Activated naive CD8-positive, alpha-beta T cell treated with anti-CD3 and anti-CD28 coated beads for 36 hours (primary cell): ENCODE measurements around the gene ZNF710. TPM values are rescaled to one million over a fixed set of nuclear protein-coding genes. Genes with fewer than 3 reads are reported as not detected.
A peak's percentile ranks its signal among the peaks of the same experiment; 100 is the strongest.

Experiments
- DNase-seq: peaks from one replicate; pipeline ENCODE4 v3.0.0; 2021
- H3K27ac Mint-ChIP-seq: one replicate; pipeline ENCODE4 v1.8.0; 2022; ENCODE audit warnings: mild to moderate bottlenecking, moderate library complexity, mixed read lengths
- H3K27me3 Mint-ChIP-seq: one replicate; pipeline ENCODE4 v1.8.0; 2022; ENCODE audit warnings: mild to moderate bottlenecking, mixed read lengths
- H3K36me3 Mint-ChIP-seq: one replicate; pipeline ENCODE4 v1.8.0; 2021; ENCODE audit warnings: mild to moderate bottlenecking, mixed read lengths
- H3K4me1 Mint-ChIP-seq: one replicate; pipeline ENCODE4 v1.8.0; 2021; ENCODE audit warnings: mixed read lengths
- H3K4me3 Mint-ChIP-seq: one replicate; pipeline ENCODE4 v1.8.0; 2022; ENCODE audit warnings: mild to moderate bottlenecking, moderate library complexity, mixed read lengths
- H3K9me3 Mint-ChIP-seq: one replicate; pipeline ENCODE4 v1.8.0; 2022; ENCODE audit warnings: mixed read lengths
- total RNA-seq, 2 experiments: library from RNA; stranded (reverse); gene quantifications; one replicate each; pipeline ENCODE4 v1.2.3, GENCODE V29; 2021

The ZNF710 gene
- total RNA-seq, 2 experiments from 2014 or later: 17.8 to 17.9 TPM

DNA sequence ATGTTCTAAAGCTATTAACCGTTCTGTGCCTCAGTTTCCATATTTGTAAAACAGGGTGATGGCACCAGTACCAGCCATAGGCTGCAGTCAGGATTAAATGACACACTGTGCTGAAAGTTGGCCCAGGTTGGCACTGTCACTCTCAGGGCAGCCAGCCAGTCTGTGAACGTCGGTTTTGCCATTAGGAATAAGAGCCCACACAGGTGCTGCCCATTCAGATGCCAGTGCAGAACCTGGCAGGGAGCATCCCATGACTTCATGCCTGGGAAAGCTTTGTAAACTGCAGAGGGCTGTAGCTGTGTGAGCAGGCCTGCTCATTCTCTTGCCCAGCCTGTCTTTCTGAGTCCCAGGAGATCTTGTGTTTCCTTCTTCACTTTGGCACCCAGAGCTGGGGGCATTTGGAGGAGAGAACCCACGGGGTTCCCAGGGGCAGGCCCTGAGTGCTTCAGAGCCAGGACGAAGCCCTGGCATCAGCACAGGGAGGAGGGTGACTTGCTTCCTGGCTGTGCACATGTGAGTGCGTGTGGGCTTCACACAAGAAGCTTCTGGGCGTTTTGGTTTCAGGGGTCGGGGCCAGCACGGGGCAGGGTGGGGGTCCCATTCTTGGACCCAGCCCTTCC, 46.9 kb downstream of the ZNF710 start:
- Mint-ChIP-seq H3K27me3 (no peaks in the 10 kb centered on the region), H3K9me3 (no peaks in the 10 kb centered on the region), H3K4me3 (no peak overlapping the region), H3K4me1 (peaks cover 12% of the 10 kb centered on the region), H3K36me3 (peaks cover 2% of the 10 kb centered on the region), H3K27ac (no peak overlapping the region)
- DNase-seq: no peak

DNA sequence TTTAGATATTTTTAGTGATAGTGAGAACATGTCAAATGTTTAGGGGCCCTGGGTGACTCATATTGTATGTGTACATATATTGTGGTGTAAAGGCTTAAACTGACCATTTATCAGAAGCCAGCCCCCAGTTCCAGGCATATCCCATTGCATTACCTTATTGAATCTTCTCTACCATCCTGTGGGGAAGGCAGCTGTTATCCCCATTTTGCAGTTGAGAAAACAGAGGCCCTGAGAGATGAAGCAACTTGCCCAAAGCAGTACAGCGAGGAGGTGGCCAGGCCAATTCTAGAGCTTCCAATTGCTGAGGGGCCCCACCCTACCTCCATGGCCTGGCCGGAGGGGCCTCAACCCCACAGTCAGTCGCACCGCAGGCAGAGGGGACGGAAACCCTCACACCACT, 47.9 kb downstream of the ZNF710 start:
- Mint-ChIP-seq H3K4me3 (no peak overlapping the region), H3K9me3 (no peaks in the 10 kb centered on the region), H3K27ac (no peak overlapping the region), H3K4me1 (peaks cover 12% of the 10 kb centered on the region), H3K36me3 (no peaks in the 10 kb centered on the region), H3K27me3 (no peaks in the 10 kb centered on the region)
- DNase-seq: no peak

DNA sequence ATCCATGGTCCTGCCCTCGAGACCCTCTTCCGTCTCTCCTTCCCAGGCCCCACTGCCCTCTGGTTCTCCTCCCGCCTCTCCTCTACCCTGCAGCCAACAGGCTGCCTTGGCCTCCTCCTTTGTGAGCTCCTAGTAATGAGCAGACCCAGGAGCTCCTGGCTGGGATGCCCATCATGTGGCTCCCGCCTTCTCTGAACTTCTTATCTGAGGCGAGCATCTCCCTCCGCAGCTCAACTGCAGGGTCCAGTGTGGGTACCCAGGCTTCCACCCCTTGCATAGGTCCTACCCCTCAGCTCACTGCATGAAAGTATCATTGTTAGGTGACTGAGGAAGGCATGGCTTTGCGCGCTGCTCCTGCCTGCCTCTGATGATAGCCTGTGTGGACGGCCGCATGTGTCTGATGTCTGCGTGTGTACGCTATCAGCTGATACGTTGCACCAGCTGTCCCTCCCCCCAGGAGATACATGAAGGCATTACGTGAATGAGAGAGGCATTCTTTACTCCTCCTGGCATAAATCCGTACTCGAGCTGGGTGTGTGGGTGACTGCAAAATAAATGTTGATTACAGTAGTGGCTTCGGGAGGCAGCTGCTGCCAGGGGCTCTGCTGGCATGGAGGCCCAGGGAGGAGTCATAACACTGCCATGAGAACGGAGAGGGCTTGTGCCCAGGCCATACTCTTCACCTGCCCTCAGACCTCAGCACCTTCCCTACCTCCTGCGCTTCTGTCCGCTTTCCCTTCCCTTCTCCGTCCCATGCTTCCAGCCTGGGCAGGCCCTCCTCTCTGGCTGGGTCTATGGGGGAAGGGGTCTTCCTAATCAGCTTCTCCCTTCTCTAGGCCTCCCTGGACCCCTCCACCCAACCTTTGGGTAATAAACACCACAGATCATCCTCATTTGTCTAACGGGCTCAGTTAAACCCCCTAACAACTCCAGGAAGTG, 48.8 kb downstream of the ZNF710 start:
- Mint-ChIP-seq H3K27ac (no peak overlapping the region), H3K27me3 (no peaks in the 10 kb centered on the region), H3K4me3 (no peak overlapping the region), H3K9me3 (no peaks in the 10 kb centered on the region), H3K36me3 (no peaks in the 10 kb centered on the region), H3K4me1 (peaks cover 11% of the 10 kb centered on the region)
- DNase-seq: no peak

DNA sequence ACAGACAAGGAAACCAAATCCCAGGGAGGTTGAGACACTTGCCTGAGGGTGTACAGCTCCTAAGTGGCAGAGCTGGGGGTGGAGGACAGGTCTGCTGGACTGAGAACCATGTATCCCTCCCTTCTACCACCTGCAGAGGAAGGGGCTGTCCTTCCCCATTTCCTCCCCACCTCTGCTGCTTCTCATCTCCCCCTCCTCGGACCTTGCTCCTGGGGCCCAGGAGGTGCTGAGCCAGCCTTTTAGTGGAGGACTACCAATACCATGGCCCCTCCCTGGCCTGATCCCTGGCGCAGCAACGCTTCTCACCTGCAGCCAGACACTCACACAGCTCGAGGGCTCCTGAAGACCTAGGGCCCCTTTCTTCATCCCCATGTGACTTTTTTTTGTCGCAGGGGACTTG, 50.8 kb downstream of the ZNF710 start:
- Mint-ChIP-seq H3K27ac (no peak overlapping the region), H3K27me3 (no peaks in the 10 kb centered on the region), H3K36me3 (no peaks in the 10 kb centered on the region), H3K4me3 (no peak overlapping the region), H3K9me3 (no peaks in the 10 kb centered on the region), H3K4me1 (peaks cover 8% of the 10 kb centered on the region)
- no peak for DNase-seq

DNA sequence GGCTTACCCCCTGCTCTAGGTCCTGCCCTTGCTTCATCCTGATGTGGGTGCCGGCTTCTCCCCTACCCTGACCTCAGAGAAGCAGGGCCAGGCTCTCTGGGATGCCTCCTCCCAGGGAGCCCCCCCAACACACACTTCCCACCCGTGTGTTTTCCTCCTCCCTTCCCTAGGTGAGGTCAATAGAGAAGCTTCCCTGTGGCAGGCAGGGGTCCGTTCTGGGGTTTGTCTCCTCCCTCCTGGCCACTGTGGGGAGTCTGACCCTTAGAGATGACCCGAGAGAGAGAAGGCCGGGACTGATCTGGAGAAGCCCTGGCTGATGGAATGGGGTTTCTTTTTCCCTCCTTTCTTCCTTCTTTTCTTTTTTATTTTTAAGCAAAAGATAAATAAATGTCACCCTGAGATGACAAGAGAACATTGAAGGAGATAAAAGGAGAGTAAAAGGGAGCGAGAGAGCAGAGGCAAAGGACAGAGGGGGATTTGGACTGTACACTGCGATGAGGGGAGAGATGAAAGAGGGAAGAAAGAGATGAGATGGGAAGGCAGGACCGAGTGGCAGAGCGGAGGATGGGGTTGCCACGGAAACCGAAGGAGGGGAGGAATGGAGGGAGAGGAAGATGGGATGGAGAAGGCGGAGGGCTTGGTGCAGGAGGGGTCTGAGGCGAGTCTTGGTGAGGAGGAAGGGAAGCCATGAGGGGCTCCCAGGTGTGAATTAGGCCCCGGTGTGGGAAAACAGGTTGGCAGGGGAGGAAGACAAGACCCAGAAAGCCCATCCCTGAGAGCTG, 52.8 kb downstream of the ZNF710 start:
- Mint-ChIP-seq H3K4me1 (peaks cover 16% of the 10 kb centered on the region), H3K4me3 (no peak overlapping the region), H3K9me3 (no peaks in the 10 kb centered on the region), H3K27ac (no peak overlapping the region), H3K36me3 (no peaks in the 10 kb centered on the region), H3K27me3 (no peaks in the 10 kb centered on the region)
- no peak for DNase-seq

DNA sequence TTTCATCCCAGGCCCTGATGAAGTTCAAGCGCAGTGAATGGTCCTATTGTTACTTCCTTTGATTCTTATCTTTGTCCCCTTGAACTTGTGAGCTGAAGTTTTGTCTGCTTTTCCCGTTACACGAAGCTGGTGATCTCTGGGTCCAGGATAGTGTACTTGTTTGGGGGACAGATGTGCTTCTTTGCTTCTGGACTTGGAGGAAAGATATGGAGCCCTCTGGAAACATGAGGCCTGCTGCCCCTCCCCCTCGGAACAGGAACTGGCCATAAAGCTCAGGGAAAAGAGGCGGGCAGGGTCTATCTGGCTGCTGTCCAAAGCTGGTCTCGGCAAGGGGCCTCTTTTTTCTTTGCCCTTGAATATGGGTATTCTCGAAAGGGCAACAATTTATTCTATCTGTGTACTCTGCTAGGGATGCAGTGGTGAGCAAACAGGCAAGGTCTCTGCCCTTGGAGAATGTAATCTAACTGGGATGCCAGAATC, 53.5 kb downstream of the ZNF710 start:
- peaks cover 22% of the 10 kb centered on the region for H3K4me1 Mint-ChIP-seq
- no peak for DNase-seq
- H3K4me3 Mint-ChIP-seq: no peak overlapping the region
- H3K27ac Mint-ChIP-seq: no peak overlapping the region
- H3K27me3 Mint-ChIP-seq: no peaks in the 10 kb centered on the region
- no peaks in the 10 kb centered on the region for H3K36me3 Mint-ChIP-seq
- no peaks in the 10 kb centered on the region for H3K9me3 Mint-ChIP-seq

DNA sequence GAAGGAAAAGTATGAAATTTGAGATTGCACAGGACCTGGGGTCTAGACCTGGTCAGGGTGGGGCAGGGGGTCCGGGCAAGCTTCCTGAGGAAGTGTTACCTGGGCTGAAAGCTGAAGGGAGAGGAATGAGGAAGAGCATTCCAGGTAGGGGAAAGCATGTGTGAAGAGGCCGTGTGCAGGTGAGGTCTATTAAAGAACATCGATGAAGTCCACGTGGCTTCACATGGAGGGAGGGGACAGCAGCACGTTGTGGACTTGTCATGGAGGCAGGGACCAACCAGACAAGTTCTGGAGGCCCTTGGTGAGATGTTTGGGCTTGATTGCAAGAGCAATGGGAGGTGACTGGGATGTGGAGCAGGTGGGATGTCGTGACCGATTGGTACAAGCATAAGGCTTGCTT, 54.1 kb downstream of the ZNF710 start:
- Mint-ChIP-seq H3K4me1 (peaks cover 27% of the 10 kb centered on the region), H3K27ac (no peak overlapping the region), H3K9me3 (no peaks in the 10 kb centered on the region), H3K36me3 (no peaks in the 10 kb centered on the region), H3K27me3 (no peaks in the 10 kb centered on the region), H3K4me3 (no peak overlapping the region)
- no peak for DNase-seq

DNA sequence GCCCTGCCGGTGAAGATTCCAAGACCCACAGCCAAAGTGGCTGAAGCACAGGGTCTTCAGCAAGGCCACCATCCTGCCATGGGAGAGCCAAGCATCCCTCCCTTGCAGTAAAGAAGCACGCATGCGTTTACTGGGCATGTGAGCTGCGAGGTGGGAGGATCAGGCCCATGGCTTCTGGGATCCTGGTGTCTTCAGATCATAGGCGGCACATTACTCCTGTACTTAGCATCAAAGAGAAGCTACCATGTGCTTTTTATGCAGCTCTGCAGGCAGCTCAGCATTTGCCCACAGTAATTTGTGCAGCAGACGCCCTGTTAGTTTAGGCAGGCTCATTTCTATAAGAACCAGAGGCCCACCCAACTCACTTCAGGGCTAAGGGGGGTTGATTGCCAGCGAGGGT, 55.4 kb downstream of the ZNF710 start:
- Mint-ChIP-seq H3K27me3 (no peaks in the 10 kb centered on the region), H3K27ac (no peak overlapping the region), H3K4me1 (peaks cover 30% of the 10 kb centered on the region), H3K36me3 (peaks cover 1% of the 10 kb centered on the region), H3K4me3 (no peak overlapping the region), H3K9me3 (no peaks in the 10 kb centered on the region)
- DNase-seq: no peak

DNA sequence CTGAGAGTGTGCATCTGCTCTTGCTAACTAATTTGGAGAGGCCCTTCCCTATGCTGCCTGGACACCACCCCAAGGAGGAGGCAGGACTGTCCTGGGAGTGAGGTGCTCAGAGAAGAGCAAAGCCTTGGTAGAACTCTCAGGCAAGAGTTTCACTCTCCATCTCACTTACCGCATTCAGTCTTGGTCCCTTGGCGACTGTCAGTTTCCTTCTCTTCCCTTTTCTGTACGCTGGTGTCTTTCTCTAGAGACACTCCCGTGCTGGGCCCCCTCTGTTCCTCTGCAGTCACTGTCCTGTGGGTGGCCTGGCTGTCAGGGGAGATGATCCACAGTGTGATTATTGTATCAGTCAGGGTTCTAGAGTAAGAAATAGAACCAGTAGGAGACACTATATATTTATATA, 57.2 kb downstream of the ZNF710 start:
- DNase-seq: no peak
- H3K27me3 Mint-ChIP-seq: no peaks in the 10 kb centered on the region
- peak overlapping the region; percentile 58 for H3K27ac Mint-ChIP-seq
- H3K4me1 Mint-ChIP-seq: peaks cover 39% of the 10 kb centered on the region
- H3K9me3 Mint-ChIP-seq: no peaks in the 10 kb centered on the region
- peaks cover 1% of the 10 kb centered on the region for H3K36me3 Mint-ChIP-seq
- H3K4me3 Mint-ChIP-seq: no peak overlapping the region

DNA sequence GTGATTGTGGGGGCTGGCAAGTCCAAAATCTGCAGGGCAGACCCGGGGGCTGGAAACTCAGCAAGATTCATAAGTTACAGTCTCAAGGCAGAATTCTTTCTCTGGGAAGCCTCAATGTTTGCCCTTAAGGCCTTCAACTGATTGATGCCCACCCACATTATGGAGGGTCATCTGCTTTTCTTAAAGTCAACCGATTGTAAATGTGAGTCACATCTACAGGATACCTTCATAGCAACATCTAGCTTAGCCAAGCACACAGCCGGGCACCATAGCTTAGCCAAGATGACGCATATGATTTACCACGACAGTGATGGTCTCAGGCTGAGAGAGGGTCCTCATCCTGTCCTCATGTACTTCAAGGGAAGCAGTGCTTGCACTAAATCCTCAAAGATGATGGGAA, 57.7 kb downstream of the ZNF710 start:
- no peaks in the 10 kb centered on the region for H3K27me3 Mint-ChIP-seq
- no peaks in the 10 kb centered on the region for H3K9me3 Mint-ChIP-seq
- H3K4me1 Mint-ChIP-seq: peaks cover 41% of the 10 kb centered on the region
- H3K27ac Mint-ChIP-seq: peak overlapping the region; percentile 94
- peaks cover 1% of the 10 kb centered on the region for H3K36me3 Mint-ChIP-seq
- no peak for DNase-seq
- H3K4me3 Mint-ChIP-seq: peak overlapping the region; percentile 42

DNA sequence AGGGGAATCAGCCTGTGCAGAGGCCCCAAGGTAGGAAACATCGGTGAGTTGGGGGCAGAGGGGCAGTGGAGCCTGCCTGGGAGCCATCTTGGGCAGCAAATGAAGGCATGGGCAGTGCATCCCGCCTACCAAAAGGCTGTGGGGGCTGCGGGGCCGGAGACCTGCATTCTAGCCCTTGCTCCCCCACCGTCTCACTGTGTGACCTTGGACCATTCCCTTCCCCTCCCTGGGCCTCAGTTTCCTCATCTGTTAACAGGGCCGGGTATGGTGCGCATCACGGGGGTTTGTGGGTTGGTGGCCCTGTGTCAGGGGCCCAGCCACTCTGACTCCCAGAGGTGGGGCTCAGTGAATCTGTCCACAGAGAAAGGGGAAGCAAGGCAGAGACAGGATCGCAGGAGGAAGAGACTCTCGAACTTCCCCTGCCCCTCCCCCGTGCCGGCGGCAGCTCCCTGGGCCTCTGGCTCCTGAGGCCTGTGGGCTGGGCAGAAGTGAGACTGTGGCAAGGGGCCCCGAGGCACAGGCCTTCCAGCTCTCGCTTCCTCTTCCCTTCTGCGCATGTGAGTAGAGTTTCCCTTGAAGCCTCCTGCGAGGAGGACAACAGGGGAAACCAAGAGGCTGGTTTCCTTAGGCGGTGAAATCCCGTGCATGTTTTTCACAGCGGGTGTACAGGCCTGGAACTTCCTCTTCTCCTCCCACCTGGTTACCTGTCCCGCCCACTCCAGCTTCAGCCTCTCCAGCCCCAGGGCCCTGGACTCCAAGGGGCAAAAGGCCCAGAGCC, 58.3 kb downstream of the ZNF710 start:
- H3K27ac Mint-ChIP-seq: peak overlapping the region; percentile 94
- H3K36me3 Mint-ChIP-seq: peaks cover 1% of the 10 kb centered on the region
- peak overlapping the region; percentile 61 for H3K4me3 Mint-ChIP-seq
- H3K9me3 Mint-ChIP-seq: no peaks in the 10 kb centered on the region
- DNase-seq: peak; percentile 86
- peaks cover 42% of the 10 kb centered on the region for H3K4me1 Mint-ChIP-seq
- no peaks in the 10 kb centered on the region for H3K27me3 Mint-ChIP-seq

DNA sequence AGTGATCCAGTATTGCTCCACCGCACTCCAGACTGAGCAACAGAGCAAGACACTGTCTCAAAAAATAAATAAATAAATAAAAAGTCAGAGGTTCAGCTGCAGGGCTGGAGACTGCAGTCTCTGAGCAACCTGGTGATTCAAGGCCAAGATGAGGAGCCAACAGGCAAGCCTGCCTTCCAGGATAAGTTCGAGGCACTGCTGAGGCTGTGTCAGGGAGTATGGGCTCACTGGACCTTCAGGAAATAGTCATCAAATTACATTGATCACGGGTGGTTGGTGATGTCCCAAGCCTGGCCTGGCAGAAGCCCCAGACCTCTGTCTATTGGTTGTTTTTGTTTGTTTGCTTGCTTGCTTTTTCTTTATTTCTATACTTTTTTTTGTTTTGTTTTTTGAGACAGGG, 59.7 kb downstream of the ZNF710 start:
- H3K9me3 Mint-ChIP-seq: no peaks in the 10 kb centered on the region
- peaks cover 1% of the 10 kb centered on the region for H3K36me3 Mint-ChIP-seq
- no peak overlapping the region for H3K27ac Mint-ChIP-seq
- DNase-seq: no peak
- H3K4me1 Mint-ChIP-seq: peaks cover 42% of the 10 kb centered on the region
- H3K4me3 Mint-ChIP-seq: no peak overlapping the region
- no peaks in the 10 kb centered on the region for H3K27me3 Mint-ChIP-seq

DNA sequence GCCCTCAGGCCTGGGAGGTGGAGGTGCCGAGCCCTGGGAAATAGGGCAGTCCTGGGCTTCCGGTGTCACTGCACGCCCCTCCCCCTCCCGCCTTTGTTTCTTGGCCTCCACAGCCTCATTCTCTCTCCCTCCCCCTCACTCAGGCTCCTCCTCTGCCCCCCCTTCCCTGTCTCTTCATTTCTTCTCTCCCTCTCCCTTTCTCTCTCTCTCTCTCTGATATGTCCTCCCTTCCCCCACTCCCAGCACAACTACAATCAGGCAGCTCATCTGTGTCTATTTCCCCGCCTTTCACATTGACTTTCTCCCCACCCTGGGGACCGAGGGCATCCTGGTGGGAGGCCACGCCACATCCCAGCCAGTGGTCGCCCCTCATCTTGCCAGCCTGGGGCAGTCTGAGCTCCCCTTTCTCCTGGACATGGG, 60.9 kb downstream of the ZNF710 start:
- H3K27ac Mint-ChIP-seq: peak overlapping the region; percentile 73
- no peak for DNase-seq
- no peak overlapping the region for H3K4me3 Mint-ChIP-seq
- no peaks in the 10 kb centered on the region for H3K27me3 Mint-ChIP-seq
- H3K36me3 Mint-ChIP-seq: peaks cover 1% of the 10 kb centered on the region
- no peaks in the 10 kb centered on the region for H3K9me3 Mint-ChIP-seq
- peaks cover 40% of the 10 kb centered on the region for H3K4me1 Mint-ChIP-seq

DNA sequence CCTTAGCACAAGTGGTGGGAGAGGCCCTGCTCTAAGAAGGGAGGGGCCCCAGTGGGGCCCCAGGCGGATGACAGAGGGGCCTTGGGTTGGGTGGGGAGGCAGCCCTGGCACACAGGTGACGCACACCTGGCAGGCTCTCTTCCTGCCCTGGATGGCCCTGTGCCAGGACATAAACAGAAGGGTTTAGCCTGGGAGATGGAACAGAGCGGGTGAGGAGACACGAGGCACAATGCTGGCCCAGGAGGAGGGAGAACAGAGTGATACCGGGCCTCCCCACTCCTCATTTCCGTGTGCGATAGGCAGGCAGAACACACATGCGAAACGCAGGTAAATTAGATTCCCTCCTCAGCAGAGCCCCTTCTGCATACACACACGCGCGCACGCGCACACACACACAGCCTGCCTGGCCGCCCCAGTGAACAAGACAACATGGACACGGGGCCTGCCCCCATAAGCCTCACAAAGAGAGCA, 61.4 kb downstream of the ZNF710 start:
- no peak for DNase-seq
- Mint-ChIP-seq H3K36me3 (peaks cover 1% of the 10 kb centered on the region), H3K9me3 (no peaks in the 10 kb centered on the region), H3K27ac (peak overlapping the region; percentile 73), H3K4me3 (no peak overlapping the region), H3K27me3 (no peaks in the 10 kb centered on the region), H3K4me1 (peaks cover 40% of the 10 kb centered on the region)
